COLO668 (cell line): Measurements from ENCODE around the gene ZNF562.
"Not testable (repeated sequence)": the region's sequence is repeated elsewhere in the genome, so short reads cannot be mapped to it uniquely, and the experiment has no call there.

Experiments used
- DNase-seq: peaks from one replicate; lab custom pipeline; 2025; ENCODE audit not compliant: unreplicated experiment; lab: John Stamatoyannopoulos, UW

The ZNF562 gene

GRCh38 chr19:9674663-9675357, at the start of gene ZNF562:
Gene ZNF562, minus strand, starts transcription at chr19:9675100. Its CDS starts 14,356 bp downstream, at chr19:9660744.
- peak; percentile 88 for DNase-seq

DNA sequence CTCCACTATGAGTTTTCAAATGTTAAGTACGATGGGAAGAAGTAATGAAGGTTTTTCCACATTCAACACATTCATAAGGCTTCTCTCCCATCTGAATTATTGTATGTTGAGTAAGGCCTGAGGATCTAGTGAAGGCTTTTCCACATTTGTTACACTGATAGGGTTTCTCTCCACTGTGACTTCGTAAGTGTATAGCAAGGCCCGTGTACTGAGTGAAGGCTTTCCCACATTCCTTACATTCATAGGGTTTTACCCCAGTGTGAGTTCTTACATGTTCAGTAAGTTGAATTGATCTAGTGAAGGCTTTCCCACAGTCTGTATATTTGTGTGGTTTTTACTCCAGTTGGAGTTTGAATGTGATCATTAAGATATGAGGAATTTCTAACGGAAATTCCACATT, 49.3 kb upstream of the ZNF562 start:
- no peak for DNase-seq

DNA sequence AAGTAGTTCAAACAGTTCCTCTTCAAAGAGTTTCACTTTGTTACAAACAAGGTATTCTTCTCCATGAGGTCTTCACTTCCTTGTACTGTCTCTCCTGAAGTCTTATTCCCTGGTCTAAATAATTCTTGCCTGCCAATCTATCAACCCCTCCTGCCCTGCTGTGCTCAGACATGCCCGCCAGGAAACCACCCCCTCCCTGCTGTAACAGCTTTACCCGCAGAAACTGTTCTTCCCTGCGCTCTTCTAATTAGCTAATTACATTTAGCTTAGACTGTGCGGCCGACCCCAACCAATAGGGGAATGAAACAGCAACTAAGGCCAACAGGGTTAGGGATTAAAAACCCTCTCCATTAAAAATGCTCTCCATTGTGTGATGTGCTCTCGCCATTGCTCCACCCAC, 47.0 kb upstream of the ZNF562 start:
- no peak for DNase-seq

DNA sequence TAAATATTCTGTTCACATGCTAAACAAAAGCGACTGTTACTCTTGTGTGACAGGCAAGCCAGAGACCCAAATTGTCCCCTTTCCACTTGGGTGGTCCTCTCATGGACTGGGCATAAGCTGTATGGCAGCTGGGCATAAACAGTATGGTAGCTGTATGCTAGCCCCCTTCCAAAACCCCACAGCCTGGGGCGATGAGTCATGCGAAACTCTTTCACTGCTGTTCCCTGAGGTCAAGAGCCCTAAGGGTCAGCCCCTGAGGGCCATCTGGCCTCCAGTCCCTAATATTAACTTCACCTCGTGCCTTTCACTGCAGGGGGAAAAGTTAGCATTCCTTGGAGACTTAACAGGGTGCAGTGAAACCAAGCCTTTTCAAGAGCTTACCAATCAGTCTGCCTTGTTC, 45.6 kb upstream of the ZNF562 start:
- DNase-seq, result no peak

DNA sequence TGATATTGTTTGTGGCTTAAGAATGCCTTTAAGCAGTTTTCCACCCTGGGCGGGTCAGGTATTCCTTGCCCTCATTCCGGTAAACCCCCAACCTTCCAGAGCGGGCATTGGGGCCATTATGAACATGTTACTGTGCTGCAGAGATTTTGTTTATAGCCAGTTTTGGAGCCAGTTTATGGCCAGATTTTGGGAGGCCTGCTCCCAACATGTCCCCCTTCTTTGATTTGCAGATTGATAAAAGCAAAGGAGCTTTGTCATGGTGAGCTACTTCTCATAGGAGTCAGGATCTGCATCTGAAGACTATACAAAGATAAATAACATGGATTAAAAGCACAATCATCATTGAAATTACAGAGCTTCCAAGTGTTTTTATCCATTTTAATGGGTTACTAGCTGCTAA, 36.9 kb upstream of the ZNF562 start:
- no peak for DNase-seq

GRCh38 chr19:9709305-9709704, 34.4 kb upstream of the ZNF562 start:
- no peak for DNase-seq

DNA sequence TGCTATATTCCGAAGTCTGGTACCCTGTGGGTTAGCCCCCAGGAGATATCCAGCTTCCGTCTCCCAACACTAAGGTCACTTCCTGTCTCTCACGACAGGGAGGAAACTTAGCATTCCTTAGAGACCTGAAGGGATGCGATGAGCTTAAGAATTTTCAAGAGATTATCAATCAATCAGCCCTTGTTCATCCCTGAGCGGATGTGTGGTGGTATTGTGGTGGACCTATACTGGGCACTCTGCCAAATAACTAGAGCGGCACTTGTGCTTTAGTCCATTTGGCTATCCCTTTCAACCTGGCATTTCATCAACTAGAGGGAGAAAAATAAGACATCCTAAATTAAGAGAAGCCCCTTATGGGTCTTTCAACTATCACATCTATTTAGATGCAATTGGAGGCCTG, 30.9 kb upstream of the ZNF562 start:
- no peak for DNase-seq

DNA sequence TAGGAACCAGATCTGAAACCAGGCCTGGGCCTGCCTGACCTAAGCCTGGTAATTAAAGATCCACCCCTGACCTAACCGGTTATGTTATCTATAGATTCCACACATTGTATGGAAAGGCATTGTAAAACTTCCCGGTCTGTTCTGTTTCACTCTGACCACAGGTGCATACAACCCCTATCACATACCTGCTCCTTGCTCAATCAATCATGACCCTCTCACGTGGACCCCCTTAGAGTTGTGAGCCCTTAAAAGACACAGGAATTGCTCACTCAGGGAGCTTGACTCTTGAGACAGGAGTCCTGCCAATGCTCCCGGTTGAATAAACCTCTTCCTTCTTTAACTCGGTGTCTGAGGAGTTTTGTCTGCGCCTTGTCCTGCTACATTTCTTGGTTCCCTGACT, 27.3 kb upstream of the ZNF562 start:
- DNase-seq, result no peak

GRCh38 chr19:9700229-9700981, 25.5 kb upstream of the ZNF562 start:
- no peak for DNase-seq

DNA sequence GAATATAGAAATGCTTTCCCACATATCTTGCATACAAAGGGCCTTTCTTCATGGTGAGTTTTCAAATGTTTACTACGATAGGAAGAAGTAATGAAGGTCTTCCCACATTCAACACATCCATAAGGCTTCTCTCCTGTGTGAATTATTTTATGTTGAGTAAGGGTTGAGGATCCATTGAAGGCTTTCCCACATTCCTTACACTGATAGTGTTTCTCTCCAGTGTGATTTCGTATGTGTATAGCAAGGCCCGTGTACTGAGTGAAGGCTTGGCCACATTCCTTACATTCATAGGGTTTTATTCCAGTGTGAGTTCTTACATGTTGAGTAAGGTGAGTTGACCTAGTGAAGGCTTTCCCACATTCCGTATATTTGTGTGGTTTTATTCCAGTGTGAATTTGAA, 15.4 kb upstream of the ZNF562 start:
- not testable (repeated sequence) for DNase-seq

GRCh38 chr19:9679996-9680395, 5.1 kb upstream of the ZNF562 start:
- DNase-seq, result not testable (repeated sequence)

DNA sequence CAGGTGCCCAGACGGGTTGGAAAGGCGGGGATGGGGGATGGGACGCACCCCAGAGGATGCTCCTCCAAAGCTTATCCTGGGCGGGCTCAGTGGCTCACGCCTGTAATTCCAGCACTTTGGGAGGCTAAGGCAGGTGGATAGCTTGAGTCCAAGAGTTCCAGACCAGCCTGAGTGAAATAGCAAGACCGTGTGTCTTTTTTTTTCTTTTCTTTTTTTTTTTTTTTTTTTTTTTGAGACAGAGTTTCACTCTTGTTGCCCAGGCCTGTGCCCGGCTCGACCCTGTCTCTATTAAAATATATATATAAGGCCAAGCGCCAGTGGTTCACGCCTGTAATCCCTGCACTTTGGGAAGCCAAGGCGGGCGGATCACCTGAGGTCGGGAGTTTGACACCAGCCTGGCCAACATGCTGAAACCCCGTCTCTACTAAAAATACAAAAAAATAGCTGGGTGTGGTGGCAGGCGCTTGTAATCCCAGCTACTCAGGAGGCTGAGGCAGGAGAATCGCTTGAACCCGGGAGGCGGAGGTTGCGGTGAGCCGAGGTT, 530 bp upstream of the ZNF562 start:
- not testable (repeated sequence) for DNase-seq

DNA sequence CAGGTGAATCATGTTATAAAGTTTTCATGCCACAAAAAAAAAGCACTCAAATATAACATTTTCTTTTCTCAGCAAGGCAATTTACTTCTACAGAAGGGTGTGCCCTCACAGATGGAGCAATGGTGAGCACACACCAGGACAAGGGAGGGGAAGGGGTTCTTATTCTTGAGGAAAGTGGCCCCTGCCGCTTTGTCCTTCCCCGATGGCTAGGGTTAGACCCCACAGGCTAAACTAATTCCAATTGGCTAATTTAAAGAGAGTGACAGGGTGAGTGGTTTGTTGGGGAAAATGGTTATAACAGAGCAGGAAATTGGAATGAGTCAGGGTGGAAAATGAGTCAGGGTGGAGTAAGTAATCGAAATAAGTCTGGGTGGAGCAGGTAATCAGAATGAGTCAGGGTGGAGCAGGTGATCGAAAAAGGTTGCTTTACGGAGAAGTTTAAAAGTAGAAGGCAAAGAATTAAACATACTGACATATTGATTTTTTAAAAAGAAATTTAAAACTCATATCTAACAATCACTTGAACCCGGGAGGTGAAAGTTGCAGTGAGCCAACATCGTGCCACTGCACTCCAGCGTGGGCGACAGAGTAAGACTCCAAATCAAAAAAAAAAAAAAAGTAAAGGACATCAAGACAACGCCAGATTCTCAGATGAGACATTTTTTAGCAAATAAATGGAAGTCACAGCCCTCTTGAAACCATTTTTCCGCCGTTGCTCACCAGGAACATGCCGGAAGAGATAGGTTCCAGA, 813 bp downstream of the ZNF562 start:
- no peak for DNase-seq

DNA sequence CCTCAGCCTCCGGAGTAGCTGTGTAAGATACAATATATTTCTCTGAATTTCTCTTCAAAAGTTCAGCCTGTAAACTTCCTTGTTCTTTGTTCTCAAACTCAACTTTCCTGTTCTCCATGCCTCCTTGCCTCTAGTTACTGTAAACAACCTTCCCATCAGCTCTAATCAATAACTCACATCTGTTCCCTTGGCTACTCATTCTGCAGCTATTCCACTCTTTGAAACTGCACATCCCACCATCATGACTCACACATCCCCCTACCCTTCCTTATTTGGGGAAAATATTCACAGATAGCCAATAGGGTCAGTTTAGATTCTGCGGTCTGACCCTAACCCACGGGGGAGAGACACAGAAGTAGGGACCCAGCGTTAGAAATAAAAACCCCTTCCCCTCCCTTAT, 2.0 kb downstream of the ZNF562 start:
- no peak for DNase-seq

DNA sequence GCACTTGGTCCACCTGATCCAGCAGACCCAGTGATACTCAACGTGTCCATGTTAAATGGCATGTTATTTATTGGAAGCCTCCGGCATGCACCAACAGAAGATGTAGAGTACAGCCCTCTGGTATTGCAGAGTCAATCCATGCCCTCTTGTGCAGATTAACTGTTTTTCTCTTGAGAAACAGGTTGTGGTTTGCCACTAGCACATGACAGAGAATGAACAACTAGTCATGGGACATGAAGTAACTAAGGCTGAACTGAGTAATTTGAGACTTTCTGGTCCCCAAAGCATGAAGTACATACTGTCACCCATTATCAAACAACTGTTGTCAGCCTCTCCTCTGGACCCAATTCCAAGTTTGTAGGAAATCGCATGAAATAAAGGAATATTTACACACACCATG, 3.2 kb downstream of the ZNF562 start:
- no peak for DNase-seq

DNA sequence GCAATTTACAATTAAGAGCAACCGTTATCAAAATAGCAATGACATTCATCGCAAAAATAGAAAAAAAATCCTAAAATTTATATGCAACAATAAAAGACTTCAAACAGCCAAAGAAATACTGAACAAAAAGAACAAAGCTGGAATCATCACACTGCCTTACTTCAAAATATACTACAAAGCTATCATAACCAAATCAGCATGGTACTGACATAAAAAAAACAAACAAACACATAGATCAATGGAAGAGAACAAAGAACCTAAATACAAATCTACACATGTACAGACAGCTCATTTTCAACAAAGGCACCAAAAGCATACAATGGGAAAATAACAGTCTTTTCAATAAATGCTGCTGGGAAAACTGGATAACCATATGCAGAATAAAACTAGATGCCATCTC, 6.4 kb downstream of the ZNF562 start:
- DNase-seq, result no peak

- no peak for DNase-seq
Measured at GRCh38 chr19:9667898-9668297, 7.0 kb downstream of the ZNF562 start.

DNA sequence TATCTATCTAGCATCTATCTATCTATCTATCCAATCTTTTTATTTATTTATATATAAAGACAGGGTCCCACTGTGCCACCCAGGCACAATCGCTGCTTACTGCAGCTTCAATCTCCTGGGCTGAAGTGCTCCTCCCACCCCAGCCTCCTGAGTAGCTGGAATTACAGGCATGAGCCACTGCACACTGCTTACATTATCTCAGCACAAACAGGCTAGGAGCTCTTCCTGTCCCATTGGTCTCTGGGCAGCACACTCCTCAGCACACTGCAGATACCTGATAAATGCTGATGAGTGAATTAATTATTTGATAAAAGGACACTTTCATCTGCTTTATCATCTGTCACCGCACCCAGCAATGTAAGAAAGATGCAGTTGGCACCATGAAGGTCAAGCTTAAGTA, 16.1 kb downstream of the ZNF562 start:
- DNase-seq, result no peak

DNA sequence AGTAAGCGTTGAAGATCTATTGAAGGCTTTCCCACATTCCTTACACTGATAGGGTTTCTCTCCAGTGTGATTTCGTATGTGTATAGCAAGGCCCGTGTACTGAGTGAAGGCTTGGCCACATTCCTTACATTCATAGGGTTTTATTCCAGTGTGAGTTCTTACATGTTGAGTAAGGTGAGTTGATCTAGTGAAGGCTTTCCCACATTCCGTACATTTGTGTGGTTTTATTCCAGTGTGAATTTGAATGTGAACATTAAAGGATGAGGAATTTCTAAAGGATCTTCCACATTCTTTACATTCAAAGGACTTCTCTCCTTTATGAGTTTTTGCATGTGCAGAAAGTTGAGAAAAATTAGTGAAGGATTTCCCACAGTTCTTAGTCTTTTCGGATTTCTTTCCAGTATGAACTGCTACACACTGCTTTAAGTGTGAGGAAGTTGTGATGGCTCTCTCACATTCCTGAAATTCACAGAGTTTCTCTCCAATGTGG, 21.8 kb downstream of the ZNF562 start:
- DNase-seq, result not testable (repeated sequence)

DNA sequence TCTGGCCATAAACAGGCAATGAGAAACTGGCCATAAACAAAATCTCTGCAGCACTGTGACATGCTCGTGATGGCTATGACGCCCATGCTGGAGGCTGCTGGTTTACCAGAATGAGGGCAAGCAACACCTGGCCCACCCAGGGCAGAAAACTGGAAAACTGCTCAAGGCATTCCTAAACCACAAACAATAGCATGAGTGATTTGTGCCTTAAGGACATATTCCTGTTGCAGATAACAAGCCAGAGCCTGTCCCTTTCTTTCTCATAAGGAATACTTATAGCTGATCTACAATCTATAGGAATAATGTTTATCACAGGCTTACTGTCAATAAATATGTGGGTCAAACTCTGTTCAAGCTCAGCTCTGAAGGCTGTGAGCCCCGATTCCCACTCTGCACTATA, 23.4 kb downstream of the ZNF562 start:
- DNase-seq, result not testable (repeated sequence)

DNA sequence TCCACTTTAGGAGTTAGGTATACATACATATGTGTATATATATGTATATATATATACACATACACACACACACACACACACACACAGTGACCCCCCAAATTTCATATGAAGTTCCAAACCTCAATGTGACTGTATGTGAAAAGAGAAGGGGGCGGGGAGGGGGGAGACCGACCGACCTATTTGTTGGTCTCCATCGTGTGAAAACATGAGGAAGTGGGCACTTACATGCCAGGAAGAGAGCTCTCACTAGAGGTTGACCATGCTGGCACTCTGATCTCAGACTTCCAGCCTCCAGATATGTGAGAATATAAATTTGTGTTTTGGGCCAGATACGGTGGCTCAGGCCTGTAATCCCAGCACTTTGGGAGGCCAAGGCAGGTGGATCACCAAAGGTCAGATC, 24.6 kb downstream of the ZNF562 start:
- no peak for DNase-seq
